Smooth muscle cell of the brain vasculature (primary cell): ENCODE measurements around the gene LRRC47.

Experiments
- DNase-seq: peaks from one replicate; pipeline ENCODE4 v3.0.0-alpha.2; 2012; ENCODE audit warnings: low read depth, low spot score

The LRRC47 gene

GRCh38 chr1:3733094-3733882, 63.0 kb downstream of the LRRC47 start:
- no peak for DNase-seq

GRCh38 chr1:3732434-3733093, 63.7 kb downstream of the LRRC47 start:
- no peak for DNase-seq

DNA sequence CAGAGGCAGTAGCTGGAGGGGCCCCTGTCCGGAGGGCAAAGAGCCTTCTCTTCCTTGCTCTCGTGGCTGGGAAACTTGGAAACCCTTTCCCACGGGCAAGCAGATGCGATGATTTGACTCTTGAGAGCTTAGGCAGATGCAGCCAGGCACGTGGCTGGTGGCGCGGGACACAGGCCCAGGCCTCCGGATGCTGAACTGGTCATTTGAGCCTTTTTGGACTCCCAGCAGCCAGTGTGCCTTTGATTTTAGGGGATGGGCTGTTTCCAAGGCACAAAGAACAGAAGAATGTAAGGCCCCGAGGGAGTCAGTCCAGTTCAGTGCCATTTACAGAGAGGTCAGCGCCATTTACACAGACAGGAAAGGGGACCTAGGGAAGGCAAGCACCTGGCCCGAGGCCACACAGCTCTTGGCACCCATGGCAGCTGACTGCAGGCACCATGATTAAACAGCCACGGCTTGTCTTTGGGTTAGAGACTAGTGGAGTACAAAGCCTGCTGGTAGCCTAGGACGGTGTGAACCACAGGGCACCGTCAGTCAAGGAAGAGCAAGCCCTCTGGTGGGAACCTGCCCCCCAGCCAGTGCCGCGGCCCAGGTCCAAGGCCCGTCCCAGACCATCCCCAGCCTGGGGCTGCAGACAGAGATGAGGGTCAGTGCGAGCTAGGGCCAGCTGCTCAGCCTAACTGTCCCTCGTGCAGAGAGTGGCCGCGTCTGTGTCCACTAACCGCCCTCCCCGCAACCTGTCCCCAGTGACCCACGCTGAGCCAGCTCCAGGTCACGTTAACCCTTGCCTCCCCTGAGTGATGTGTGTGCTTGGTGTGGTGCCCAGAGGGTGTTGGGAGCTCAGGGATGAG, 64.5 kb downstream of the LRRC47 start:
- DNase-seq, result no peak

- no peak for DNase-seq
Observed at GRCh38 chr1:3730543-3731247, 65.6 kb downstream of the LRRC47 start.

DNA sequence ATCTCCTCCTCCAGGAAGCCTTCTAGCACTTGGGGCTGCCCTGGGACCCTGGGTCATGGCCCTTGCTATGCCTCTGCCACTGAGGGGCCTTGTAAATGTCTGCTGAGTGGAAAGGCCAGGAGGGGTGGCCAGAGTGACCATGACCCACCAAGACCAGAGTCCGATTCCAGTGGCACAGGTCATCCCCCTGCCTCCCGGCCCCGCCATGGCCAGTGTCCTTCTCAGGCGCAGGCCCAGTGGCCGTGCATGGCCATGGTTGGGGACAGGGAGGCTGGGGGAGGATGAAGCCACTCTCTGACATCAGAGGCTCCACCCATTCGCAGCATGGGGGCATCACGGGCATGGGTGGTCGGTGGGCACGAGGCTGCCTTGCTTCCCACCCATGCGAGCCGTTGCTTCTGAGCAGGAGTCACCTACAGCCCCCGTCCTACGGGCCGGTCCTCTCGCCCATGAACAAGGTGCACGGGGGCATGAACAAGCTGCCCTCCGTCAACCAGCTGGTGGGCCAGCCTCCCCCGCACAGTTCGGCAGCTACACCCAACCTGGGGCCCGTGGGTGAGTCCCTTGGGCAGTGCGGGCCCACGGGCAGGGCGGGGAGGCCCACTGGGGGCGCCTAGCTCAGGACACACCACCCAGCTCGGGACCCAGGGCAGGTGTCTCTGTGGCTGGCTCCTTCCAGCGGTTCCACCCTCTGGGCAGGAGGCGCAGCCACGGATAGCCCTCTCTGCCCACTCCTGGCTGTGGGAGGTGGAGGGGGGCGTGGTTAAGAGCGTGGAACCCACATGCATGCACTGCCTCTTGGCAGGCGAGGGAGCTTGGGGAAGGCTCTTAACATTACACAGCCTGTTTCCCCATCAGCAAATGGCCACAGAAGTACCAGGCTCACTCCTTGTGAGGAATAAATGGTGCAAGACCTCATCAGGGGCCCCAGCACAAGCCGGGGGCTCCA, 66.4 kb downstream of the LRRC47 start:
- no peak for DNase-seq
